ENCODE results near the gene SLC16A8.

The SLC16A8 gene

DNA sequence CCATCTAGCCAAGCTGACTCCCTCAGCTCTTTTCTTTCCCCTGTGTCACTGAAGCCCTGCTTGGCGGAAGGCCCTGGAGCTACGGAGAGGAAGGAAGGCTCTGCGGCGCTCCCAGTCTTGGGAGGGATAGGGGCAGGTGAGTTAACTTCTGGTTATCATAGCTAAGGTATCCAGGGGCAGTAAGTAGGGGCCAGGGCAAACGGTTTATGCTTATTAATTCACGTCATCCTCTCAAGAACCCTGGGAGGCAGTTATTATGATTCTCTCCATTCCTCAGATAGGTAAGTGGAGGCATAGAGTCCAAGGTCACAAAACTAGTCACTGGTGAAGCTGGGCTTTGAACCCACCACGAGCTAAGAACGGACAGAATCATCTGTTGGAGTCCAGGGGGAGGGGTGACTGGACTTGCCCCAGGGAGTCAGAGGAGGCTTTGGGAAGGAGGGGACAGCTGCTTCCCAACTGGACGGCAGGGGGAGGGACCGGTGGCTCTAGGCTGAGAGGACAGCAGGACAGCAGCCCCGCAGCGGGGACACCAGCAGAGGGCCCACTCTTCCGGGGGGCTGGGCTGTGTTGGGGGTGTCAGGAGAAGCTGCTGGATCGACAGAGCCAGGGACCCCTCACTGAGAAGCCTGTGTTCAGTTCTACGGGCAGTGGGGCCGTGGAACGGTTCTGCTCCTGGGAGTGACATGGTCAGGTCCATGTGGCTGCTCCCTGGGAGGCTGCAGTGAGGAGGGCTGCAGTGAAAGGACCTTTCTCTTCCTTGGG, 23.0 kb upstream of the SLC16A8 start:
- Histone ChIP-seq H3K4me3 (ENCODE audit: low read depth, low read length) (no peak overlapping the region), H3K4me2 (ENCODE audit: low read length) (no peak overlapping the region), H3K9me3 (ENCODE audit: control insufficient read depth, low read length) (no peaks in the 10 kb centered on the region), H3K79me2 (no peaks in the 10 kb centered on the region), H3K9ac (no peak overlapping the region), H3K27me3 (ENCODE audit: control insufficient read depth, insufficient read depth, low read length) (no peaks in the 10 kb centered on the region), H3K36me3 (ENCODE audit: control insufficient read depth, insufficient read depth, low read length) (no peaks in the 10 kb centered on the region), H3K27ac (no peak overlapping the region), H3K4me1 (no peaks in the 10 kb centered on the region), H2AFZ (no peak overlapping the region)
- TF ChIP-seq, protein P1, sequence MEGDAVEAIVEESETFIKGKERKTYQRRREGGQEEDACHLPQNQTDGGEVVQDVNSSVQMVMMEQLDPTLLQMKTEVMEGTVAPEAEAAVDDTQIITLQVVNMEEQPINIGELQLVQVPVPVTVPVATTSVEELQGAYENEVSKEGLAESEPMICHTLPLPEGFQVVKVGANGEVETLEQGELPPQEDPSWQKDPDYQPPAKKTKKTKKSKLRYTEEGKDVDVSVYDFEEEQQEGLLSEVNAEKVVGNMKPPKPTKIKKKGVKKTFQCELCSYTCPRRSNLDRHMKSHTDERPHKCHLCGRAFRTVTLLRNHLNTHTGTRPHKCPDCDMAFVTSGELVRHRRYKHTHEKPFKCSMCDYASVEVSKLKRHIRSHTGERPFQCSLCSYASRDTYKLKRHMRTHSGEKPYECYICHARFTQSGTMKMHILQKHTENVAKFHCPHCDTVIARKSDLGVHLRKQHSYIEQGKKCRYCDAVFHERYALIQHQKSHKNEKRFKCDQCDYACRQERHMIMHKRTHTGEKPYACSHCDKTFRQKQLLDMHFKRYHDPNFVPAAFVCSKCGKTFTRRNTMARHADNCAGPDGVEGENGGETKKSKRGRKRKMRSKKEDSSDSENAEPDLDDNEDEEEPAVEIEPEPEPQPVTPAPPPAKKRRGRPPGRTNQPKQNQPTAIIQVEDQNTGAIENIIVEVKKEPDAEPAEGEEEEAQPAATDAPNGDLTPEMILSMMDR (IDR thresholded peaks at IDR 0.05), result no peak

DNA sequence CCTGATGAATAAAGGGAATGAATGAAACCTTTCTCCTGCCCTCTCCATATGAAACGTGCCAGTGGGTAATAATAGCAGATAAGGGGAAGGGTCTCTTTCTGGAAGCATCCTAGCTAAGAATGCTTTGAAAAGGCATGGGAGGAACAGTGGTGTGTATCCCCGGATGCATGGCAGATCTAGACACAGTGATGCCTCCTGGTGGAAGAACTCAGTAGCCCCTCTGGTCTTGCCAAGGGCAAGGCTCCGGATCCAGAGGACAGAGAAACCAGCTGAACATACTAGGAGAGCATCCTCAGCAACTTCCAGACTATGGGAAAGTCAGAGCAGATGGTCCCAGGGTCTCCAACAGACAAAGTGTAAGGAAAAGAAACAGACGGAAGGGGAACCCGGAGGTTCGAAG, 20.1 kb upstream of the SLC16A8 start:
- Histone ChIP-seq H3K36me3 (ENCODE audit: control insufficient read depth, insufficient read depth, low read length) (no peaks in the 10 kb centered on the region), H3K9me3 (ENCODE audit: control insufficient read depth, low read length) (no peaks in the 10 kb centered on the region), H3K4me3 (ENCODE audit: low read depth, low read length) (no peak overlapping the region), H3K4me2 (ENCODE audit: low read length) (no peak overlapping the region), H3K79me2 (no peaks in the 10 kb centered on the region), H3K27ac (no peak overlapping the region), H3K4me1 (no peaks in the 10 kb centered on the region), H2AFZ (no peak overlapping the region), H3K9ac (no peak overlapping the region), H3K27me3 (ENCODE audit: control insufficient read depth, insufficient read depth, low read length) (no peaks in the 10 kb centered on the region)
- TF ChIP-seq, protein P1 (IDR thresholded peaks at IDR 0.05), result no peak

DNA sequence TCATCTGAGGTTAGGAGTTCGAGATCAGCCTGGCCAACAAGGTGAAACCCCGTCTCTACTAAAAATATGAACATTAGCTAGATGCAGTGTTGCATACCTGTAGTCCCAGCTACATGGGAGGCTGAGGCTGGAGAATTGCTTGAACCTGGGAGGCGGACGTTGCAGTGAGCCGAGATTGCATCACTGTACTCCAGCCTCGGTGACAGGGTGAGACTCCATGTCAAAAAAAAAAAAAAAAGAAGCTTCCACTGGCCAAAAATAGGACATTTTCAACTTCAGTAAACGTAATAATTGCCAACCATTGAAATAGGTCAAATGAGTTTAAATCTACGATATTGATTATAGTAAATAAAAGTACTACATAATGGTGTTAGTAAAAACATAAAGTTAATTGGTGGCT, 19.7 kb upstream of the SLC16A8 start:
- Histone ChIP-seq H3K9me3 (ENCODE audit: control insufficient read depth, low read length) (no peaks in the 10 kb centered on the region), H3K36me3 (ENCODE audit: control insufficient read depth, insufficient read depth, low read length) (no peaks in the 10 kb centered on the region), H2AFZ (no peak overlapping the region), H3K79me2 (no peaks in the 10 kb centered on the region), H3K4me1 (no peaks in the 10 kb centered on the region), H3K4me3 (ENCODE audit: low read depth, low read length) (no peak overlapping the region), H3K4me2 (ENCODE audit: low read length) (no peak overlapping the region), H3K9ac (no peak overlapping the region), H3K27me3 (ENCODE audit: control insufficient read depth, insufficient read depth, low read length) (no peaks in the 10 kb centered on the region), H3K27ac (no peak overlapping the region)
- TF ChIP-seq, protein P1 (IDR thresholded peaks at IDR 0.05), result no peak

DNA sequence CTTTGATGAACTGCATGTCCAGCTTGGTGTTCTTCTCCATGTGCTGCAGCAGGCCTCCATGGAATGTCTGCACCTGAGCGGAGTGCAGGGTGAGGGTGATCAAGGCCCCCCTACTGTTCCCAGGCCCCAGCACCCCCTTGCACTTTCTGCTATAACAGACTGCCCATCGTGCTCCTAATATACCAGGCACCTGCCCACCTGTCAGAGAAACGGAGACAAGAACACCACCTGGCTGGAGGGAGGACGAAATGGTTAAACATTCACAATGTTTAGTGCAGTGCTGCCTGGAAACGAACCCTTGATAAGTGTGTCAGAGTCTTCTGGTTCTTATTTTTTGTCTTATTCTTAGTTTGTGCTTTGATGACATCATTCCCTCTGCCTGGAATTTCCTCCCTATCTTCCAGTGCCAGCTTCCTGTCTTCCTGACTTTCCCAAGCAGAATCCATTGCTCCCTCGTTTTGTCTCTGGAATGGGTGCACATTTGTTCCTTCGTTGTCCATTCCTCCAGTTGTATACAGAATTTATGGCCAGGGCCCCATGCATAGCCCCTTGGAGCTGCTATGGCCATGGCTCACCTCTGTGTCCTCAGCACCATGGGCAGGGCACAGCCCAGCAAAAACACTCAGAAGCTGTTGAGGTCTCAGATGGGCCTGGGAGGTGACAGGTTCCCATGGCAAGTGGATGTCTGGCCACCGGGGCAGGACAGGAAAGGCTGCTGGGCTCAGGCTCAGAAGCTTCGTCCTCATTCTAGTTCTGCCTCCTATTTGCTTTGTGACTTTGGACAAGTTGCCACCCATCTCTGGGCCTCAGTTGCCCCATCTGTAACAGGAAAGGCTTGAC, 14.6 kb upstream of the SLC16A8 start:
- H3K27me3 ChIP-seq (ENCODE audit: control insufficient read depth, insufficient read depth, low read length), result no peaks in the 10 kb centered on the region
- H3K4me2 ChIP-seq (ENCODE audit: low read length), result no peak overlapping the region
- H3K79me2 ChIP-seq, result no peaks in the 10 kb centered on the region
- no peaks in the 10 kb centered on the region for H3K9me3 ChIP-seq (ENCODE audit: control insufficient read depth, low read length)
- no peak overlapping the region for H2AFZ ChIP-seq
- H3K4me3 ChIP-seq (ENCODE audit: low read depth, low read length), result no peak overlapping the region
- H3K9ac ChIP-seq, result no peak overlapping the region
- TF ChIP-seq, protein P1 (IDR thresholded peaks at IDR 0.05), result no peak
- no peaks in the 10 kb centered on the region for H3K4me1 ChIP-seq
- no peaks in the 10 kb centered on the region for H3K36me3 ChIP-seq (ENCODE audit: control insufficient read depth, insufficient read depth, low read length)
- no peak overlapping the region for H3K27ac ChIP-seq

All from parathyroid adenoma (tissue), 2 donors.